Measurements from ENCODE around the gene TMC2.

The TMC2 gene

GRCh38 chr20:2593756-2594155, 57.4 kb downstream of the TMC2 start:
- TF ChIP-seq, protein P1, sequence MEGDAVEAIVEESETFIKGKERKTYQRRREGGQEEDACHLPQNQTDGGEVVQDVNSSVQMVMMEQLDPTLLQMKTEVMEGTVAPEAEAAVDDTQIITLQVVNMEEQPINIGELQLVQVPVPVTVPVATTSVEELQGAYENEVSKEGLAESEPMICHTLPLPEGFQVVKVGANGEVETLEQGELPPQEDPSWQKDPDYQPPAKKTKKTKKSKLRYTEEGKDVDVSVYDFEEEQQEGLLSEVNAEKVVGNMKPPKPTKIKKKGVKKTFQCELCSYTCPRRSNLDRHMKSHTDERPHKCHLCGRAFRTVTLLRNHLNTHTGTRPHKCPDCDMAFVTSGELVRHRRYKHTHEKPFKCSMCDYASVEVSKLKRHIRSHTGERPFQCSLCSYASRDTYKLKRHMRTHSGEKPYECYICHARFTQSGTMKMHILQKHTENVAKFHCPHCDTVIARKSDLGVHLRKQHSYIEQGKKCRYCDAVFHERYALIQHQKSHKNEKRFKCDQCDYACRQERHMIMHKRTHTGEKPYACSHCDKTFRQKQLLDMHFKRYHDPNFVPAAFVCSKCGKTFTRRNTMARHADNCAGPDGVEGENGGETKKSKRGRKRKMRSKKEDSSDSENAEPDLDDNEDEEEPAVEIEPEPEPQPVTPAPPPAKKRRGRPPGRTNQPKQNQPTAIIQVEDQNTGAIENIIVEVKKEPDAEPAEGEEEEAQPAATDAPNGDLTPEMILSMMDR (conservative IDR thresholded peaks at IDR 0.05; ENCODE audit: low read depth, low read length): no peak
- H3K4me3 ChIP-seq (ENCODE audit: low read length): no peak overlapping the region
- no peak for DNase-seq (ENCODE audit: low read depth)

DNA sequence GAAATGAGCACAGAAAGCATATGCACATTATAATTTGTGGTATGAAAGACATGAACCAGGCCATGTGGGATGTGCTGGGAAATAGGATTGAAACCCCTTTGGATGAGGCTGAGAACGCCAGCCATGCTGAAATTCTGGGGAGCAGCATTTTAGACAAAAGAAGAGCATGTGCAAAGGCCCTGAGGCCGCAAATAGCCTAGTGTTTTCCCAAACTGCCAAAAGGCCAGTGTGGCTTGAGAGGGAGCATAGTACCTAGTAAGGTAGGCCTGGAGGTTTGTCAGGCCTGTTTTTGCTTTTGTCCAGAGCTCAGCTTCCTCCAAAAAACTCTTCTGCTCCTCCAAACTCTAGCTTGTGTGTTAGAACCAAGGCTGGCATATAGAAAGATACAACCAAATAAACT, 58.7 kb downstream of the TMC2 start:
- TF ChIP-seq, protein P1 (conservative IDR thresholded peaks at IDR 0.05; ENCODE audit: low read depth, low read length): no peak
- no peak overlapping the region for H3K4me3 ChIP-seq (ENCODE audit: low read length)
- no peak for DNase-seq (ENCODE audit: low read depth)

- TF ChIP-seq, protein P1 (conservative IDR thresholded peaks at IDR 0.05; ENCODE audit: low read depth, low read length): no peak
- DNase-seq (ENCODE audit: low read depth): no peak
- H3K4me3 ChIP-seq (ENCODE audit: low read length): no peak overlapping the region
These were observed 60.4 kb downstream of the TMC2 start for GRCh38 chr20:2596673-2597279.

DNA sequence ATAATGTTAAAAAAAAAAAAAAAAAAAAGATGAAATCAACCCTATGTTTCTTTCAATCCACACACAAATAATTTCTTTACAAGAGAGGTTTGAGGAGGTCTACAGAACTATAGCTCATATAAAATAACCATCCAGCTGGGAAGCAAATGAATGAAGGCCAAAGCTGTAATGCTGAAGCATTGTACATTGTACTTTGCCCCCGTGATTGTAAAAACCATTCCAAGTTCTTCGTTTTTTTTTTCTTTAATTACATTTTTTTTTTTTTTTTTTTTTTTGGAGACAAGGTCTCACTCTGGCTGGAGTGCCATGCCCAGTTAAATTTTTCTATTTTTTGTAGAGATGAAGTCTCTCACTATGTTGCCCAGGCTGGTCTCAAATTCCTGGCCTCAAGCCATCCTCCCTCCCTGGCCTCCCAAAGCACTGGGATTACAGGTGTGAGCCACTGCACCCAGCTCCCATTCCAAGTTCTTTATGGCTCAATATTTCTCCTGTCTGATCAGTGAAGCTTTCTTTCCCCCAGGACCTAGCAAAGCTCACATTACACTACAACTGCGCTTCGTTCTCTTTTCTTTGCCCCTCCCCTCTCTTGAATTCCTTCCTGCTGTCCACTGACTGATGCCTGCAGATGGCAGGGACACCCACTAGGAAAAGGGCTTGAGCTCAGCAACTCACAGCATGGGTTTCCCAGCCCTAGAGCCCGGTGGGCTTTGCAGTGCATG, 63.1 kb downstream of the TMC2 start:
- no peak for DNase-seq (ENCODE audit: low read depth)
- H3K4me3 ChIP-seq (ENCODE audit: low read length): no peak overlapping the region
- TF ChIP-seq, protein P1 (conservative IDR thresholded peaks at IDR 0.05; ENCODE audit: low read depth, low read length): no peak

DNA sequence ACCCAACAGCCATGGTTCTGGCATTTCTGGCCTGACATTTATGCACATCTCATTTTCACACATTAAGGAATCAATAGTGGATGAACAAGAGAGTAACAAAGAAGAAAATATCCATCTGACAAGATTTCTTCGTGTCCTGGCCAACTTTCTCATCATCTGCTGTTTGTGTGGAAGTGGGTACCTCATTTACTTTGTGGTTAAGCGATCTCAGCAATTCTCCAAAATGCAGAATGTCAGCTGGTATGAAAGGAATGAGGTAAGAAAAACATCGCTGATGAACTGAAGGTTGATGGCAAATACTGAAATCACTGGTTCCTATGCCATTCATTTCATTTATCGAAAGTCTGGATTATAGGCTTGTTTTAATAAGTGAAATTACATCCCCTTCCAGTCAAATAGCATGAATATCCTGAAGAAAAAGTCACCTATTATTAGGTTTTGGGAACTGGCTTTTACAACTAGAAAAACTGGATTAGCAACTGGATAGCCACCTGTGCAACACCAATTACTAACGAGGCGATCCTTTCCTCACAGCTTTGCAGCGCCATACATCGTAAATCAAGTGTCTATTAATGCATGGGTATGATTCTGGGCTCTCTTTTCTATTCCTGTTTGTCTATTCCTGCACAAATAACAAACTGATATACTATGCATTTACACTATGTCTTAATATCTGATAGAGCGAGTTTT, 65.8 kb downstream of the TMC2 start:
- H3K4me3 ChIP-seq (ENCODE audit: low read length): no peak overlapping the region
- TF ChIP-seq, protein P1 (conservative IDR thresholded peaks at IDR 0.05; ENCODE audit: low read depth, low read length): no peak
- DNase-seq (ENCODE audit: low read depth): no peak

GRCh38 chr20:2602746-2603145, 66.4 kb downstream of the TMC2 start:
- TF ChIP-seq, protein P1 (conservative IDR thresholded peaks at IDR 0.05; ENCODE audit: low read depth, low read length): no peak
- no peak overlapping the region for H3K4me3 ChIP-seq (ENCODE audit: low read length)
- no peak for DNase-seq (ENCODE audit: low read depth)
